T-helper 9 cell (primary cell): ENCODE results near the gene TAF5L.
"Not testable (repeated sequence)": the region's sequence is repeated elsewhere in the genome, so short reads cannot be mapped to it uniquely, and the experiment has no call there.

Experiments used
- DNase-seq: peaks from one replicate; pipeline ENCODE4 v3.0.0-alpha.2; 2020

The TAF5L gene

GRCh38 chr1:229603371-229604005 is 22.4 kb downstream of the TAF5L start:
- DNase-seq, result no peak

GRCh38 chr1:229600229-229600628 is 25.7 kb downstream of the TAF5L start:
- no peak for DNase-seq

- no peak for DNase-seq
These were observed 26.5 kb downstream of the TAF5L start for GRCh38 chr1:229599218-229599954.

- DNase-seq, result no peak
These were observed 28.0 kb downstream of the TAF5L start for GRCh38 chr1:229597877-229598276.

- no peak for DNase-seq
These were observed 28.8 kb downstream of the TAF5L start for GRCh38 chr1:229596925-229597699.

DNA sequence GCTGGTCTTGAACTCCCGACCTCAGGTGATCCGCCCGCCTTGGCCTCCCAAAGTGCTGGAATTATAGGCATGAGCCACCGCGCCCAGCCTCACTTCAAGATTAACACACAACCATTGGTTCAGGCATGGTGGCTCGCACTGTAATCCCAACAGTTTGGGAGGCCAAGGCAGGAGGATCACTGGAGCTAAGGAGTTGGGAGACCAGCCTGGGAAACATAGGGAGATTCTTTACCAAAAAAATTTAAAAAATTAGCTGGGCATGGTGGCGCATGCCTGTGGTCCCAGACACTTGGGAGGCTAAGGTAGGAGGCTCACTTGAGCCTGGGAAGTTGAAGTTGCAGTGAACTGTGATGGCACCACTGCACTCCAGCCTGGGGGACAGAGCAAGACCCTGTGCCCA is 30.0 kb downstream of the TAF5L start:
- DNase-seq, result not testable (repeated sequence)

DNA sequence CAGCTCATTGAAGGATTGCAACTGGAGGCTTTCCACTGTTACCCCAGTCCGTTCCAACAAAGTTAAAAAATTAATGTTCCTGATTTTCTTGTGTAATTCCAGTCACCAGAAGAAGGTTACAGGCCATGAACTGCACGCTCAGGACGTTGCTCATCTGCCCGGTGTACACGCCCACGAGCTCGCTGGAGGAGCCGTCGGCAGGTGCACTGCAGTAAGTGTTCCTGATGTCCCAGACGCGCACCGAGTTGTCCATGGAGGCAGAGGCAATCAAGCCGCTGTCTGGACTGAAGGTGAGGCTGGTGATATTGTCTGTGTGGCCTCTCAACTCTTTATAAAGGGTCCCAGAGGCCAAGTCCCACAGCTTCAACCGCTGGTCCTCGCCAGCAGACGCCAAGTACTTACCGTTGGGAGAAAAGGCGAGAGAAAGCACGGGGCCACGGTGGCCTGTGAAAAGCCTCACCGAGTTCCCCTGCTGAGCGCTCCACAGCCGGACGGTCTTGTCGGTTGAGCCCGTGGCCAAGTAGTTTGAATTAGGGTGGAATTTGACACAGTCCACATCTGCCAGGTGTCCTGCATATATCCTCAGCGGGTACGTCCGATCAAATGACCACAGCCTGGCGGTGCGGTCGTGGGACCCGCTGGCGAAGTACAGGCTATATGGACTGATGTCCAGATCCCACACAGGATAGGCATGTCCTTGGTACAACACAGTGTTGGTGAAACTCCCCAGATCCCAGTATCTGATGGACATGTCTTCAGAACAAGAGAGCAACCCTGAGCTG is 31.5 kb downstream of the TAF5L start:
- no peak for DNase-seq

GRCh38 chr1:229593800-229594199 is 32.1 kb downstream of the TAF5L start:
- no peak for DNase-seq

DNA sequence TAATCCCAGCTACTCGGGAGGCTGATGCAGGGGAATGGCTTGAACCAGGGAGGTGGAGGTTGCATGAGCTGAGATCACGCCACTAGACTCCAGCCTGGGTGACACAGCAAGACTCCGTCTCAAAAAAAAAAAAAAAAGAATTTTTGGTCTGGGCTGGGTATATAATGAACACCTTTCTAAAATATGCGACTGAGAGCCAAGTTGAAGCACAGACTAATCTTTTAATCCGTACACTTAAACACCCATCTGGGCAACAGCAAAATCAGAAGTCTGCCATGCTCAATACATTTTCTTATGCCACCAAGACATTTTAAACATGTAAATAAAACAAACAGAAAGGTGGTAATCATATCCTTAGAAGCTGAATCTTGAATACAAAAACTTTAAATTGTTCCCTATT is 35.8 kb downstream of the TAF5L start:
- DNase-seq, result no peak

- DNase-seq, result no peak
These were observed 40.6 kb downstream of the TAF5L start for GRCh38 chr1:229585338-229585737.

DNA sequence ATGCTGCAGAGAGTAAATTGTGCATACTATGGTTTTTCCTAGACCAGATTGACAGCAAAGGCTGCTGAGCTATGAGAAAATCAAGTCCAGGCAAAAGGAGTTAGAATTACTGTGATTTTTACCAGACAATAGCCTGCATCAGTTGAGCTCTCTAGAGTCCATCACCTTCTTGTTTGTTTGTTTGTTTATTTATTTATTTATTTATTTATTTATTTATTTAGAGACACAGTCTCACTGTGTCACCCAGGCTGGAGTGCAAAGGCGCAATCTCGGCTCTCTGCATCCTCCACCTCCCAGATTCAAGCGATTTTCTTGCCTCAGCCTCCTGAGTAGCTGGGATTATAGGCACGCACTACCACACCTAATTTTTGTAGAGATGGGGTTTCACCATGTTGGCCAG is 43.2 kb downstream of the TAF5L start:
- DNase-seq, result no peak

DNA sequence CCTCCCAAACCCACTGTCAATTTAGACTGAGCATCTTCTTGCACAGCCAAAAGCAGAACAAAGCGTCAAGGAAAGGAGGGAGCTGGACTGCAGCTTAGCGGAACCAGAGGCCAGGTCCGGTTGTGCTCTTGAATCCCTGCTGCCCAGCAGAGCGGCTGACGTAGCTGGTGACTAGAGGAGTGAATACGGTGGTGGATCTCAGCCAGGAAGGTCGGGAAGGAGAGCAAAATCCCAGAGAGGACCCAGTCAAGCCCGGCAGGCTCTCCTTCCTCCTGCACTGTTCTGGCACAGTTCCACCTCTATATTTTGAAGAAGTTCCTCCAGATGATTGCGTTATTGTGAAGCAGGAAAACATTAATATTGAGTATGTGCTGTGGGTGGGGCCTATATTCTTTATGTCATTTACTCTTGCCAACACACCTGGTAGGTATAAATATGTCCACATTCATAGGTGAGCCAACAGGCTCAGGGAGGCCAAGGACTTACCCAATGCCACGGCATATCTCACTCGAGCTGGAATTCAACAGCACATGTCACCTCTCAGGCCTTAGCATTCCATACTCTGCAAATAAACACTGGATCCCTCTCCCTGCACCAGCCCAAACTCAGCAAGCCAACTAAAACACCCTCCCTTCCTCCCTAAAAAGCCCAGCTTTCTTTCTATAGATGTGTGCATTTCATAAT is 43.8 kb downstream of the TAF5L start:
- DNase-seq, result no peak

- DNase-seq, result no peak
These were observed 44.4 kb downstream of the TAF5L start for GRCh38 chr1:229581485-229581884.

GRCh38 chr1:229579059-229579673 is 46.8 kb downstream of the TAF5L start:
- no peak for DNase-seq

DNA sequence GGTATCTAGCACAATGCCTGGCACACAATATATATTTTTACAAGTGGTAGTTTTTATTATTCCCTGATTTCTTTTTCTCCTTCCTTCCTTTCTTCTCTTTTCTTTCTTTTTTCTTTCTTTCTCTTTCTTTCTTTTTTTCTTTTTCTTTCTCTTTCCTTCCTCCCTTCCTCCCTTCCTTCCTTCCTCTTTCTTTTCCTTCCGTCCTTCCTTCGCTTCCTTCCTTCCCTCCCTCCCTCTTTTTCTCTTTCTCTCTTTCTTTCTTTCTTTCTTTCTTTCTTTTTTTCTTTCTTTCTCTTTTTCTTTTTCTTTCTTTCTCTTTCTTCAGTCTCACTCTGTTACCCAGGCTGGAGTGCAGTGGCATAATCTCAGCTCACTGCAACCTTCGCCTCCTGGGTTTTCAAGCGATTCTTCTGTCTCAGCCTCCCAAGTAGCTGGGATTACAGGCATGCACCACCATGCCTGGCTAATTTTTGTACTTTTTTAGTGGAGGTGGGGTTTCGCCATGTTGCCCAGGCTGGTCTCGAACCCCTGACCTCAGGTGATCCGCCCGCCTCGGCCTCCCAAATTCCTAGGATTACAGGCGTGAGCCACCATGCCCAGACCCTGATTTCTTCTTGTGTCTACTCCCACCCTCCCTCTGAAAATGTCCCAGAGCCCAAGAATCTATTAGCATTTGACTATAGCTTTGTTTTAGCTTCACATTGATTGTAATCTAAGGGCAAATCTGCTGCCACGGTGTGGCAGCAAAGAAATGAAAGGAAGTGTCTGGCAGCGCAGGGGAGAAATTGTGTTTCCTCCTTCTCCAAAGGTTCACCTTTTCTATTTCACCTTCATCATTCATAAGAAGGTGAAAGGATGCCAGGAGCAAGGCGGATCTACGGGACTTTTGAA is 47.5 kb downstream of the TAF5L start:
- no peak for DNase-seq

GRCh38 chr1:229574679-229575442 is 51.1 kb downstream of the TAF5L start:
- DNase-seq, result no peak

- DNase-seq, result no peak
These were observed 53.6 kb downstream of the TAF5L start for GRCh38 chr1:229572286-229572685.

GRCh38 chr1:229570891-229571516 is 54.9 kb downstream of the TAF5L start:
- no peak for DNase-seq

DNA sequence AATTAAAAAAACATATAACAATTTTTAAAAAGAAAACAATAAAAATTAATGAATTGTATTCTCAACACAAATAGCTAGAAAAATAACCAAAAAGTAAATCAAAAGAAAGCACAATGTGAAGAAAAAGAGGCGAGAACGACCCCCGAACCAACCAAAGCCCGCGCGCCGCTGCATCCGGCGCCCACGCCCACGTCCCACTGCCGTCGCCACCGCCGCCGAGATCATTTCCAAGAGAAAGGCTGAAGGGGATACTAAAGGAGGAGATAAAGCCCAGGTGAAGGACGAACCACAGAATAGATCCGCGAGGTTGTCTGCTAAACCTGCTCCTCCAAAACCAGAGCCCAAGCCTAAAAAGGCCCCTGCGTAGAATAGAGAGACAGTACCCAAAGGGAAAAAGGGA is 55.6 kb downstream of the TAF5L start:
- DNase-seq, result no peak
